Muscle layer of colon (tissue), 2 donors: Measurements from ENCODE around the gene MAPKAP1.

ENCODE experiments used
- H3K27ac ChIP-seq: one replicate; pipeline ENCODE4 v1.7.0; 2013; ENCODE audit warnings: low read depth, mild to moderate bottlenecking, low read length, moderate library complexity
- H3K27me3 ChIP-seq, 2 donors: one replicate each; pipeline ENCODE4 v1.7.0; 2013; ENCODE audit warnings: low read length in 2 of 2, mild to moderate bottlenecking in 2 of 2; ENCODE audit not compliant: insufficient read depth in 2 of 2, control insufficient read depth in 1 of 2
- H3K36me3 ChIP-seq: one replicate; pipeline ENCODE4 v1.7.0; 2013; ENCODE audit warnings: mild to moderate bottlenecking, low read length; ENCODE audit not compliant: insufficient read depth
- H3K4me1 ChIP-seq: one replicate; pipeline ENCODE4 v1.7.0; 2013; ENCODE audit warnings: mild to moderate bottlenecking, low read length; ENCODE audit not compliant: insufficient read depth
- H3K4me3 ChIP-seq, 2 donors: one replicate each; pipeline ENCODE4 v1.7.0; 2013; ENCODE audit warnings: low read length in 2 of 2, low read depth in 1 of 2, mild to moderate bottlenecking in 1 of 2, moderate library complexity in 1 of 2
- H3K9ac ChIP-seq: one replicate; pipeline ENCODE4 v1.7.0; 2013; ENCODE audit warnings: low read length
- H3K9me3 ChIP-seq: one replicate; pipeline ENCODE4 v1.7.0; 2013; ENCODE audit warnings: mild to moderate bottlenecking, low read length
- donor health status: abdominal sarcoma.
- donor health status: Adenocarcinoma of cecum.

MAPKAP1 gene

DNA sequence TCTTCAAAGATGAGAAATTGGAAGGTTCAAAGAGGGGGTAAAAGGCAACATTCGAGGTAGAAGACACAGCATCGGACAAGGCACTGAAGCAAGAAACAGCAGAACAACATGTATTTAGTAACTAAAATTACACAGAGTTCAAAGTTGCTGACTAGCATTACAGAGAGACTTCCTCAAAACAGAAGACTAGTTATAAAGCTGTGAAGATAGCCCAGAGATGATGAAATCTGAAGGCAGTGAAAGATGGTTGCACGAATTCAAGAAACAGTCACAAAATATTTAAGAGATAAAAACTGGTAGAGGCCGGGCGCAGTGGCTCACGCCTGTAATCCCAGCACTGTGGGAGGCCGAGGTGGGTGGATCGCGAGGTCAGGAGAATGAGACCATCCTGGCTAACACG, 16.3 kb downstream of the MAPKAP1 start:
- H3K27ac ChIP-seq: no peak overlapping the region
- no peaks in the 10 kb centered on the region for H3K9me3 ChIP-seq
- H3K9ac ChIP-seq: no peak overlapping the region
- H3K36me3 ChIP-seq: no peaks in the 10 kb centered on the region
- no peak overlapping the region for H3K4me3 ChIP-seq
- H3K4me1 ChIP-seq: no peaks in the 10 kb centered on the region
- H3K27me3 ChIP-seq: no peaks in the 10 kb centered on the region

GRCh38 chr9:125687163-125687863, 19.7 kb downstream of the MAPKAP1 start:
- Histone ChIP-seq H3K4me3 (no peak overlapping the region), H3K9ac (no peak overlapping the region), H3K36me3 (peaks cover 3% of the 10 kb centered on the region), H3K27ac (no peak overlapping the region), H3K4me1 (no peaks in the 10 kb centered on the region), H3K27me3 (no peaks in the 10 kb centered on the region), H3K9me3 (no peaks in the 10 kb centered on the region)

GRCh38 chr9:125685167-125685566, 21.8 kb downstream of the MAPKAP1 start:
- Histone ChIP-seq H3K4me1 (no peaks in the 10 kb centered on the region), H3K27me3 (no peaks in the 10 kb centered on the region), H3K4me3 (no peak overlapping the region), H3K9ac (no peak overlapping the region), H3K36me3 (peaks cover 3% of the 10 kb centered on the region), H3K27ac (no peak overlapping the region), H3K9me3 (no peaks in the 10 kb centered on the region)

- Histone ChIP-seq H3K4me3 (no peak overlapping the region), H3K9me3 (no peaks in the 10 kb centered on the region), H3K9ac (no peak overlapping the region), H3K36me3 (peaks cover 3% of the 10 kb centered on the region), H3K27me3 (no peaks in the 10 kb centered on the region), H3K4me1 (no peaks in the 10 kb centered on the region), H3K27ac (no peak overlapping the region)
Measured at GRCh38 chr9:125683486-125683885, 23.5 kb downstream of the MAPKAP1 start.

DNA sequence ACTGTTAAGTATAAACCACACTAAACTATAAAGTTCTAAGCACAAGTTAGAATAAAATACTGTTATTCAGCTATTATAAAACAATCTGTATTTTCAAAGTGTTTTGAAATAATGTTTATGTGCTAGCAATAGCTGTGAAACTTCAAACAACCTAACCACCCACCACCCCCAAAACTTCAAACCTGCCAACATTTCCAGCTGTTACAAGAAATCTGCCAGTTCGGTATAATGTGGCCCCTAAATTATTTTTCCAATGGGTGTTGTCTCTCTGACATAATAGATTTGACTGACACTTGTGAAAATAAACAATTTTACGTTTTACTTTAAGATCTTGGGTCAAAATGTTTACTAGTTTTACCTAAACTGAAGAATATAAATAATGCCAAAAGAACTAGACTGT, 24.7 kb downstream of the MAPKAP1 start:
- Histone ChIP-seq H3K27ac (no peak overlapping the region), H3K4me3 (no peak overlapping the region)

DNA sequence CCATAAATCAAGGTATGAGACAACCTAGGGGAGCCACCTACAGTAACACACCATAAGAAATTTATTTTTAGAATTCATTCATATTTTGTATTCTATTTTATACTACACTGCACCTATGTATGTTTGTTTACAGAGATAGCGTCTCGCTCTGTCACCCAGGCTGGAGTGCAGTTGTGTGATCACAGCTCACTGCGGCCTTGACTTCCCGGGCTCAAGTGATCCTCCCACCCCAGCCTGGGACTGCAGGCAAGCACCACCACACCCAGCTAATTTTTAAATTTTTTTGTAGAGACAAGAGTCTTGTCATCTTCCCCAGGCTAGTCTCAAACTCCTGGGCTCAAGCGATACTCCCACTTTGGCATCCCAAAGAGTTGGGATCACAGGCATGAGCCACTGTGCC, 25.4 kb downstream of the MAPKAP1 start:
- Histone ChIP-seq H3K27me3 (no peaks in the 10 kb centered on the region), H3K4me1 (no peaks in the 10 kb centered on the region), H3K27ac (no peak overlapping the region), H3K9me3 (no peaks in the 10 kb centered on the region), H3K4me3 (no peak overlapping the region), H3K9ac (no peak overlapping the region), H3K36me3 (peaks cover 3% of the 10 kb centered on the region)

More for the DNA sequence above, 24.7 kb downstream of the MAPKAP1 start:
- Histone ChIP-seq H3K36me3 (peaks cover 3% of the 10 kb centered on the region), H3K9me3 (no peaks in the 10 kb centered on the region), H3K9ac (no peak overlapping the region), H3K4me1 (no peaks in the 10 kb centered on the region), H3K27me3 (no peaks in the 10 kb centered on the region)

- Histone ChIP-seq H3K36me3 (peaks cover 3% of the 10 kb centered on the region), H3K9ac (no peak overlapping the region), H3K4me3 (no peak overlapping the region), H3K27me3 (no peaks in the 10 kb centered on the region), H3K9me3 (no peaks in the 10 kb centered on the region), H3K4me1 (no peaks in the 10 kb centered on the region), H3K27ac (no peak overlapping the region)
Measured at GRCh38 chr9:125681086-125681622, 25.9 kb downstream of the MAPKAP1 start.

- Histone ChIP-seq H3K9me3 (no peaks in the 10 kb centered on the region), H3K27me3 (no peaks in the 10 kb centered on the region), H3K4me1 (peaks cover 2% of the 10 kb centered on the region), H3K4me3 (no peak overlapping the region), H3K36me3 (peaks cover 3% of the 10 kb centered on the region), H3K9ac (no peak overlapping the region), H3K27ac (no peak overlapping the region)
Measured at GRCh38 chr9:125680445-125680844, 26.6 kb downstream of the MAPKAP1 start.

- Histone ChIP-seq H3K4me3 (no peak overlapping the region), H3K9ac (no peak overlapping the region), H3K4me1 (peaks cover 8% of the 10 kb centered on the region), H3K27ac (no peak overlapping the region), H3K9me3 (no peaks in the 10 kb centered on the region), H3K27me3 (no peaks in the 10 kb centered on the region), H3K36me3 (peaks cover 3% of the 10 kb centered on the region)
Measured at GRCh38 chr9:125679597-125680189, 27.3 kb downstream of the MAPKAP1 start.

- Histone ChIP-seq H3K4me3 (no peak overlapping the region), H3K27ac (no peak overlapping the region), H3K27me3 (no peaks in the 10 kb centered on the region)
Measured at GRCh38 chr9:125674981-125675973, 31.7 kb downstream of the MAPKAP1 start.

GRCh38 chr9:125672876-125673275, 34.1 kb downstream of the MAPKAP1 start:
- H3K9ac ChIP-seq: no peak overlapping the region
- H3K36me3 ChIP-seq: no peaks in the 10 kb centered on the region
- no peaks in the 10 kb centered on the region for H3K9me3 ChIP-seq
- H3K4me1 ChIP-seq: peaks cover 8% of the 10 kb centered on the region
- H3K4me3 ChIP-seq: no peak overlapping the region
- H3K27ac ChIP-seq: no peak overlapping the region
- no peaks in the 10 kb centered on the region for H3K27me3 ChIP-seq

More at GRCh38 chr9:125674981-125675973, 31.7 kb downstream of the MAPKAP1 start:
- H3K36me3 ChIP-seq: no peaks in the 10 kb centered on the region
- no peak overlapping the region for H3K9ac ChIP-seq
- H3K4me1 ChIP-seq: peaks cover 8% of the 10 kb centered on the region
- H3K9me3 ChIP-seq: no peaks in the 10 kb centered on the region
